Measurements from ENCODE around the gene POLR2F.

Gene POLR2F

DNA sequence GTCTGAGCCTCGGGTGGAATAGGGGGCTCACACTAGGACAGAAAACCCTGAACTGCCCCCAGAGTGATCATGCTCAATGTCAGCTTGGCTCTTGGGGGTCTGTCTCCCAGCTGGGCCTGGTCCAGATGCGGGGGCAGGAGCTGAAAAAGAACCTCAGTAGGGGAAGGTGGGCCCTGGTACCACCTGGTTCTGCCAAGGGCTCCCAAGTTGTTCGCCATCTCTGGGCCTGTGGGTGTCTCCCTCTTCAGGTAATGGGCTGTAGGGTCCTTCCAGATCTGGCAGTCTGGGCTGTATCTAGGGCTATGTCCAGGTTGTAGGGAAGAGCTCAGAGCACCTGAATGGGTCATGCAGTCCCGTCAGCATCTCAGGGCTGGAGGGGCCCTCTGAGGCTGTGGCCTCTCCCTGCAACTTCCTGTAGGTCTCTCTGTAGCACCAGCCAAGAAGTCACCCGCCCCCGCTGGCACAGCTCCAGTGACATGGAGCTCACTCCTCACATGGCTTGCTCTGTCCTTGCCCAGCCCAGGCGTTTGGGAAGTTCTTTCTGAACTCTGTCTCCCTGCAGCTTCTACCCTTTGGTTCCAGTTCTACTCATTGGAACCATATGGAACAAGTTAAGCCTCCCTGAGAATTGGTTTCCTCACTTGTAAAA is 63.9 kb downstream of the POLR2F start:
- Histone ChIP-seq H3K36me3 (ENCODE audit: control insufficient read depth, insufficient read depth, low read length, severe bottlenecking) (no peaks in the 10 kb centered on the region), H3K4me1 (ENCODE audit: control insufficient read depth, insufficient read depth, low read length) (peaks cover 12% of the 10 kb centered on the region), H3K9ac (ENCODE audit: low read length) (no peak overlapping the region), H3K27me3 (replicated peaks; ENCODE audit: control insufficient read depth, insufficient read depth, low read length) (no peaks in the 10 kb centered on the region), H3K4me3 (ENCODE audit: low read length) (no peak overlapping the region), H3K9me3 (ENCODE audit: control insufficient read depth, low read length) (no peaks in the 10 kb centered on the region)
- peak; percentile 54 for DNase-seq (ENCODE audit: low read depth)

DNA sequence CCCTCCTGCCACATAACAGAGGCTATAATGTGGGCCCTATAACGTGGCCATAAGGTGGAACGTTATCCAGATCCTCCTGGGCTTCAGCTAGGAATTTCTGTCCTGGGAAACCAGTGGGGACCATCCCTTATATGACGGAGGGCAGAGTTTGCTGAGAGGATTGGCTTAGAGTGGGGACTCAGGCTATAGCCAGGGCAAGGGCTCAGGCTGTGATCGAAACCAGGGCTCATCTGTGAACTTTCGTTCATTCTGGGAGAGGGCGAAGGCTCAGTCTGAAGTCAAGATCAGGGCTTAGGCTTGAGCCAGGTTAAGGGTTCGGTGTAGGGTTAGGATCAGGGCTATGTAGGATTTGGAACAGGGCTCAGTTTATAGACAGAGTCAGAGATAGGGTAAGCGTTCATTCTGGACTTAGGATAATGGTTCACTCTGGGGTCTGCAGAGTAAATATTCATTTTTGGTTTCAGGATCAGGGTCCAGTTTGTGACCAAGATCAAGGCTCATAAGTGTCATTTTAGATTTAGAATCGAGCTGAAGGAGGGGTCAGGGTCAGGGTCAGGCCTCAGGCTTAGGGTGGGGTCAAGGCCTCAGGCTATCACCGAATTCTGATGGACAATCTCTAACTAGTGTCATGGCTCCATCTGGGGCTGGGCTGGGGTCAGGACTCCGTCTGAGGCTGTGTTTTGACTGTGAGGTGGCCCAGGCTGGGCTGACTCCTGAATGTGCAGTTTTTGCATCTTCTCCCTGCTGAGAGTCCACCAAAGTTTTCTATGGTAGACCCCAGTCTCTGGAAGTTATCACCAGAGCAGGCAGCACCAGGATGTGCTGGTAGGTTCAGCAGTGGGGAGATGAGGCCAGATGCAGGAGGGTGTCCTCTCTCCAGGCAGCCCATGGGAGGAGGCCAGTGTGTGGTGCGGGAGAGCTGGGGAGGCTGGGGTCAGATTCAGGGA is 64.7 kb downstream of the POLR2F start:
- H3K27me3 ChIP-seq (replicated peaks; ENCODE audit: control insufficient read depth, insufficient read depth, low read length) = no peaks in the 10 kb centered on the region
- DNase-seq (ENCODE audit: low read depth) = no peak
- no peak overlapping the region for H3K9ac ChIP-seq (ENCODE audit: low read length)
- no peaks in the 10 kb centered on the region for H3K36me3 ChIP-seq (ENCODE audit: control insufficient read depth, insufficient read depth, low read length, severe bottlenecking)
- no peak overlapping the region for H3K4me3 ChIP-seq (ENCODE audit: low read length)
- peaks cover 12% of the 10 kb centered on the region for H3K4me1 ChIP-seq (ENCODE audit: control insufficient read depth, insufficient read depth, low read length)
- H3K9me3 ChIP-seq (ENCODE audit: control insufficient read depth, low read length) = no peaks in the 10 kb centered on the region

Data from adipocyte (in vitro differentiated cells).